Renal cortical epithelial cell (primary cell): ENCODE results near the gene PDK1. TPM values are rescaled to one million over a fixed set of nuclear protein-coding genes. Genes with fewer than 3 reads are reported as not detected.
A peak's percentile ranks its signal among the peaks of the same experiment; 100 is the strongest.
"Not testable (repeated sequence)": the region's sequence is repeated elsewhere in the genome, so short reads cannot be mapped to it uniquely, and the experiment has no call there.

ENCODE experiments used
- DNase-seq: peaks from one replicate; pipeline ENCODE4 v3.0.0-alpha.2; 2011; ENCODE audit warnings: low read depth
- total RNA-seq: library from RNA; depleted of rRNA; stranded (reverse); fragments of >200 nt; gene quantifications from 2 replicates; pipeline ENCODE4 v1.2.3, GENCODE V29; 2014

PDK1 gene
- total RNA-seq, result 19.5 and 30.7 TPM in 2 replicates

DNA sequence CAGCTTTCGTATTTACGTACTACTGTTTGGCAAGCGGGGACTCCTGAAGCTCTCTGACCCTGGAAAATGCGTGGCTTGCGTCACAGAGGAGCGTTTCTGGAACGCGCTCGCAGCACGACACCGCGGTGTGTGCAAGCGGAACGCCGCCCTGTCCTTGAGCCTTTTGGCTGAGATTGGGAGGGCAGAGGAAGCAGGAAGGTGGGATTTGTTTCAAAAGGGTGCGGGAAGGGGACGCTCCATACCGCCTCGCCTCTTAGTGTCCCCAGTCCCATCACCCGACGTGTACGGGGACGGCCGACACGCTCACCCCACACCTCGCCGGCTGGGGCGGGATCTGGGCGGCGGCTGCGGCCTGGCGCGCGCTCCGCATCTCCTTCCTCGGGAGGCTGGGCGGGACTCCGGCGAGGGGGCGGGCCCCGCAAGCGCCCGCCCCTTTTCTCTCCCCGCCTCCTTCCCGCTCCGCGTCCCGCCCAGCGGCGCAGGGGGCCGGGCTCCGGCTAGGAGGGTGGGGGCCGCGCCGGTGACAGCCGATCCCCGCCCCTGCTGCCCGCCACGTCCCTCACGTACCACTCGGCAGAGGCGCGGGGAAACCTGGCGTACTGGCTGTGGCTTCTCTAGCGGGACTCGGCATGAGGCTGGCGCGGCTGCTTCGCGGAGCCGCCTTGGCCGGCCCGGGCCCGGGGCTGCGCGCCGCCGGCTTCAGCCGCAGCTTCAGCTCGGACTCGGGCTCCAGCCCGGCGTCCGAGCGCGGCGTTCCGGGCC lies at the start of gene PDK1:
PDK1 (plus strand) TSS at position 569 of the 762 bp plus-strand sequence; CDS start at position 630, 61 bp downstream.
- peak; percentile 55 for DNase-seq

GRCh38 chr2:172507199-172507598 lies 48.7 kb upstream of the PDK1 start:
- no peak for DNase-seq

DNA sequence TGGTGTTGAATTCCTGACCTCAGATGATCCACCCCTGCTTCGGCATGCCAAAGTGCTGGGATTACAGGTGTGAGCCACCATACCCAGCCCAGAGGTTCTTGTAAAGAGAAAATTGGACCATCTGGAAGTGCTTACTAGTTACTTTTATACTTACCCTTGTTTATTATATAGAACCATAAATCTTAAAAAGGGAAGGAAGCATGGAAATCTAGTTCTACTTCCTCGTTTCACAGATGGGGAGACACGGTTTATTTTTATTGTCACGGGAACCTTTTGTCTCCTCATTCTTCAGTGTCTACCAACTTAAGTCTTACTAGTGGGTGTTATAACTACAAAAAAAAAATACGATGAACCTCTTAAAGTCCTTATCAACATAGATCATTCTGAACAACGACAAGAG lies 45.8 kb upstream of the PDK1 start:
- DNase-seq, result no peak

DNA sequence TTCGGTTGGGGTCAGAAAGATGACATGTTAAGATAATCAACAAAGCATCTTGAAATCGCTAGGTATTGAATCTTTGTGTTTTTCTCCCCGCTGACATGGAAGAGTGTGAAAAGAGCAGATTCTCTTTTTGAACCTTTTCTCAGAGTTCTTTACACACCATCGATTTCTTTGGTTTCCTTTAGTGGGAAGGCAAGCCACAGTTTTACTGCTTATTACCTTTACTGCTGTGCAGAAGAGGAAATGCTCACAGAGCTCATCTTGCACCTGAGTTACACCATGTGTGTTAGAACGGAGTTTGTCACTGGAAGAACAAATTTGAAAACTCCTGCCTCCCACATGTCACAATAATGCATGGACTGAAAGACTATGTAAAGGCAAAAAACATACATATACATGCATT lies 45.3 kb upstream of the PDK1 start:
- DNase-seq, result no peak

DNA sequence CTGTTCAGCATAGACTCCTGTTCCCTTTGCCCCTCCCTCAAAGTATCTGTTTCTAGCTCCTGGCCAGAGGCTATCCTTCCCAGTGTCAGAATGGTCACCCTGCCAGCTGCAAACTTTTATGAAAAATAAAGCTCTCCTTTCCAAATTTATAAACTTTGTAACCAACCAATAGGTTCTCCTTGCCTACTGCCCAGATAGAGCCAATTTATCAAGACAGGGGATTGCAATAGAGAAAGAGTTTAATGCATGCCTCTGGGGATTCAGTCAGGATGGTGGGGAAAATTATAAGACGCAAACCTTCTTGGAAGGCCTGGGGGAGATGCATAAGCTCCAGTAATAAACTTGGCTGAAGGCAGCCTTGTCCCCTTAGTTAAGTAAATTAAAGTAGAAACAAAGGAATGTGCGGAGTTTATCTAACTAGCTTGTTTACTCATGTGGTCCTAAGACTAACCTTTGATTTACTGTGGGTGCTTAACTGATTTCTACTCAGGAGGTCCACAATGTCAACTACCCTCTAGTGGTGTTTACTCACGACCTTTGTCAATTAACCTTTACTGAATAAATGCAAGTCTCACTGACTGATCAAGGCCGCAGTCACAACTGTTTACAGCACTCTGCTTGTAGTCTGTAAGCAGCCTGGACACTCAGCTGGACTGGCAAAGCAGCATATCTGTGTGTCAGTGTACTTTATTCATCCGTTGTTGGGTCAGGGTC lies 42.9 kb upstream of the PDK1 start:
- DNase-seq, result no peak

DNA sequence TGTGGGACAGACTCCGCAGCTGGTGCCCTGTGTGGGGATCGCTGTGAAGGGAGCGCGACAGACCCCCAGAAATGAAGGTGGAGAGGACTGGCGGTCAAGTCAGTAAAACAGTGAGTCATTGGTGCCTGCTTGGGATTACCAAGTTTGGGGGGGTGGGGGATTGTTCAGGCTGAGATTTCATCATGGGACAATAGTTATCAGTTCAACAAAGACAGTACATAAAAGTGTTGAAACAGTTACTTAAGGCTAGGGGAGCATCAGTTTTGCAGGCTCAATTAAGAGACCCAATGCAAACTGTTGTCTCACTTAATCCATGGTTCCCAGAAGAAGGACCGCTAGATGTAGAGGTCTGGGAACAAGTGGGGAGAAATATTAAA lies 42.4 kb upstream of the PDK1 start:
- DNase-seq, result no peak

GRCh38 chr2:172513935-172514586 lies 41.8 kb upstream of the PDK1 start:
- no peak for DNase-seq

GRCh38 chr2:172516299-172516698 lies 39.6 kb upstream of the PDK1 start:
- peak; percentile 11 for DNase-seq

GRCh38 chr2:172518995-172519394 lies 36.9 kb upstream of the PDK1 start:
- no peak for DNase-seq

GRCh38 chr2:172525601-172526000 lies 30.3 kb upstream of the PDK1 start:
- DNase-seq, result no peak

GRCh38 chr2:172531309-172531708 lies 24.6 kb upstream of the PDK1 start:
- DNase-seq, result no peak

DNA sequence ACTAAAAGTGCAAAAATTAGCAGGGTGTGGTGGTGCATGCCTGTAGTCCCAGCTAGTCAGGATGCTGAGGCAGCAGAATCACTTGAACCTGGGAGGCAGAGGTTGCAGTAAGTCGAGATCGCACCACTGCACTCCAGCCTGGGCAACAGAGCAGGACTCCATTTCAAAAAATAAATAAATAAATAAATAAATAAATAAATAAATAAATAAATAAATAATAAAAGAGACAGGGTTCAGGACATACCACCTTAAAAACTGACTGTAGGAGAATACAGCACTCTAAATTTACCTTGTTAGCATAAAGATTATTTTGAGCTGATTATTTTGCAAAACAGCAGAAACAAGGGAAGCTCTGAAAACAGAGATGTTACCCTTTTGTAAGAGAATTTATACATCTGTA lies 23.4 kb upstream of the PDK1 start:
- DNase-seq, result not testable (repeated sequence)

DNA sequence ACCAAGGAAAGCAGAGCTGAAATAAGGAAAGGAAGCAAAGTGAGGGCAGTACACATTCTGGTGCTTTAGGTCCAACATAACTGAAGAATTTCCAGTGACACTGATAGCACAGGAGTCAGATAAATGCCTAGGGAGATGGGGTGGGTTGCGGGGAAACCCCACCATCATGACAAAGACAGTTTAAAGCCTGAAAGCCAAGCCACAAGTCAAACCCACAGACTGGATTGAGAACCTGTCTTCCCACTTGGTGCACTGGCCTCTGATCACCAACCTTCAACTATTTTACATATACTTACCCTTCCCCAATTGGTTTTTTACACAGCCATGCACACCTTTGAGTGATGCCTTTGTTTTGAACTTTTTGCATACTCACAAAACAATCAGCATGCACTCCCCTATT lies 22.2 kb upstream of the PDK1 start:
- no peak for DNase-seq

GRCh38 chr2:172535119-172535518 lies 20.8 kb upstream of the PDK1 start:
- DNase-seq, result no peak

DNA sequence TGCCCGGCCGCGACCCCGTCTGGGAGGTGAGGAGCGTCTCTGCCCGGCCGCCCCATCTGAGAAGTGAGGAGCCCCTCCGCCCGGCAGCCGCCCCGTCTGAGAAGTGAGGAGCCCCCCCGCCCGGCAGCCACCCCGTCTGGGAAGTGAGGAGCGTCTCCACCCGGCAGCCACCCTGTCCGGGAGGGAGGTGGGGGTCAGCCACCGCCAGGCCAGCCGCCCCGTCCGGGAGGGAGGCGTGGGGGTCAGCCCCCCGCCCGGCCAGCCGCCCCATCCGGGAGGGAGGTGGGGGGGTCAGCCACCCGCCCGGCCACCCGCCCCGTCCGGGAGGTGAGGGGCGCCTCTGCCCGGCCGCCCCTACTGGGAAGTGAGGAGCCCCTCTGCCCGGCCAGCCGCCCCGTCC lies 18.0 kb upstream of the PDK1 start:
- not testable (repeated sequence) for DNase-seq

GRCh38 chr2:172539767-172540166 lies 16.1 kb upstream of the PDK1 start:
- DNase-seq, result no peak

DNA sequence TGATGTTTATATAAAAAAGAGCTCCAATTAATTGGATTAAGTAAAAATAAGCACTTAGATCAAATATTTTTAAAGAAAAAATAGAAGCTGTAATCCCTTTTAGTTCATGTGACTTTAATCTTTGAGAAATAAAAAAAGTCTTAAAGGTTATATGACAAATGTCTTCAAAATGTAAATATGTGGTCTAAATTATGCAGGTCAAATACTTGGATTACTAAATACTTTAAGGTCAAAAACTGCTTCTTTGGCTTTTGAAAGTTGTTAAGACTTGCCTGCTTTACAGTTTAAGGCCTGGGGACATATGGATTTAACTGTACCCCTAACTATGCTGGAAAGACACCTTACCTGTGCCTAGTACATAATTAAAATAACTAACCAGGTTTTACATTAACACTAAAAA lies 15.5 kb upstream of the PDK1 start:
- no peak for DNase-seq

DNA sequence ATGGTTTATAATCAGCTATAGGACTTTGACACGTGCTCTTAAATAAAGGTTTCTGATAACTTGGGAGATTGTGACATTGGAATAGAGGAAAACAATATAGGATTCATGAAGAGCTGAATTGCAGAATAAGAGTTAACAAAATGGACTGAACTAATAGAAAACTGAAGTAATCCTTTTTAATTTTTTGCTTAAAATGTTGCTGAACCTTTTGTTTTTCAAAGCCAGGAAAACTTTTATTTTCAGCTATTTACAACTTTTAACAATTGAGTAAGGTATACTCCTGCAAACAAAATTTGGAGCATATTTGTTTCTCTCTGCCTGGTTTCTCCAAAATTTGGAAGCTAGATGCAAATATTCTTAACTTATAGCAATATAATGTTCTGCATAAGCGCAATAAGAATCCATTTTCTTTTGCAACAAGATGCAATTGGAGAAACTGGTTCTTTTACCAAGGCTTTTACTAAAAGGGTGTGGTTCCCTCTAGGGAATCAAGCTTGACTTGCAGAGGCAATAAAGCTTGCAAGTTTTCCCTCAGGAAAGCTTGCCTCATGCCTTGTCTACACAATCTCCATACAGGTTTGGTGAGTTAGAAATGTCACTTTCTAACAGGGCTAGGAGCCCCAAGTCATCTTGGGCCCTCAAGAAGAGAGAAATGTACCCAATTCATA lies 10.3 kb upstream of the PDK1 start:
- no peak for DNase-seq

DNA sequence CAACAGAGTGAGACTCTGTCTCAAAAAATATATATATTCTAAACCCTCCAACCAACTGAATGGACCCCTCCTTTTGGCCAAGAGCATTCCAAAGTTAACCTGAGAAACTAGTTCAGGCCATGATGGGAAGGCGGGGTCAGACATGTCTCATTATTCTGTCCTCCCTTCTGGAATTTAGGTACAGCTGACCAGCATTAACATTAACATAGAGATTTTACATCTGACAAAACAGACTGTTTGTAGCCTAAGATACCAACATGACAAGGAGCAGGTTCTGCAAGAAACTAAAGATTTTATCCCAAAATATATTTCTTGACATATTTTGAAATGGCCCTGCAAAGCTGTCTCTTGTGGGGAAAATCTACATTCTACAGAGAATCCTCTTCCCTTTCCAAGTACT lies 6.8 kb upstream of the PDK1 start:
- DNase-seq, result no peak

DNA sequence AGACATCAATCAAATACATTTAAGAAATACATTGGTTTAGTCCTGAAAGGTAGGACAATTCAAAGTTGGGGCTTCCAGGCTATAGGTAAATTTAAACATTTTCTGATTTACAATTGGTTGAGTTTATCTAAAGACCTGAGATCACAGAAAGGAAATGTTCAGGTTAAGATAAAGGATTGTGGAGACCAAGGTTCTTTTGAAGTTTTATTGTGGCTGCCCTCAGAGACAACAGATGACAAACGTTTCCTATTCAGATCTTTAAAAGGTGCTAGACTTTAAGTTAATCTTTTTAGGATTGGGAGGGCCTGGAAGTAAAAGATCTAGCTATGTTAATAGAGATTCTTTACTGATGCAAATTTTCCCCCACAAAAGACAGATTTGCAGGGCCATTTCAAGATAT lies 6.1 kb upstream of the PDK1 start:
- DNase-seq, result not testable (repeated sequence)

DNA sequence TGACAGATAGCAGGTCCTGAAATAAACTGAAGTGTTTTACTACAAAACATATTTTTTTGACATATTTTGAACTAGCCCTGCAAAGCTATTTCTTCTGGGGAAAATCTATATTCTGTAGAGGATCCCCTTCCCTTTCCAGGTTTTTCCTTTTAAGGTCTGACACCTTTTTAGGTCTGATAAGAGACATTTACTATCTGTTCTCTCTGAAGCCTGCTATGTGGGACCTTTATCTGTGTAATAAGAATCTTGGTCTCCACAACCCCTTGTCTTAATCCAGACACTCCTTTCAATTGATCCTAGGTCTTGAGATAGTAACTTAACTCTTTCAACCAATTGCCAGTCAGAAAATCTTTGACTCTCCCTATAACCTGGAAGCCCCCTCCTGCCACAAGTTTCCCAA lies 5.5 kb upstream of the PDK1 start:
- no peak for DNase-seq

GRCh38 chr2:172551271-172551670 lies 4.6 kb upstream of the PDK1 start:
- DNase-seq, result no peak
